ENCODE measurements around the gene ZNF217.
"Not testable (repeated sequence)": the region's sequence is repeated elsewhere in the genome, so short reads cannot be mapped to it uniquely, and the experiment has no call there.

Gene ZNF217

DNA sequence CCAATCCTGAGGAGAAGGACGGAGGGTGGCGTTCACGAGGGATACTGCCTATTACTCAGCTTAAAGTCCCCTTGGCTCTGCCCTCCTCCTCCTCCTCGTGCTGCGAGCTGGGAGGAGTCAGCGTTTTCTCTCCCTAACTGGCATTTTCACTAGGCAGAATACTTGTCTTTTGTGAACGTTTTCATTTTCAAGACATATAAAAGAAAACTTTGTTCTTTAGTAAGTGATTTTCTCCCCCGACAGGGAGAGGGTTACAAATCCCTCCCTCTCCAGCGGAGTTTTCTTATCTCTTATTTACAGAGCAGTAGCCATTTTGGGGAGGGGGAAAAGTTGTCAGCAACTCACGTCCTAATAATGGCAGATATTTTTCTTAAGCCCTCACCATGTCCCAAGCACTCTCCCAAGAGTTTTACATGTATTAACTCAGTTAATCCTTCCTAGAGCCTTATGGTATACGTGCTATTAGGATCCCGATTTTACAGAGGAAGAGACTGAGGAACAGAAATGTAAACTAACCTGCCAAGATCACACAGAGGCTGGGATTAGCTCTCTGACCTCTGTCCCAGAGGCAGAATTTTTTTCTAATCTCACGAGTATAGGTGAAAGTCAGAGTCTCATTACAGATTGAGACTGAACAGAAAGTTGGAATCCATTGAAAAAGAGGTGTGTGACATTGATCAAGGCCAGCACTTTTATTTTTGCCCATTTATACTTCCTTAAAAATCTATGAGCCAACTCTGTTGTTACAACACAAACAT, 30.0 kb upstream of the ZNF217 start:
- peak; percentile 76 for DNase-seq (ENCODE audit: low read depth)
- TF ChIP-seq, protein P1, sequence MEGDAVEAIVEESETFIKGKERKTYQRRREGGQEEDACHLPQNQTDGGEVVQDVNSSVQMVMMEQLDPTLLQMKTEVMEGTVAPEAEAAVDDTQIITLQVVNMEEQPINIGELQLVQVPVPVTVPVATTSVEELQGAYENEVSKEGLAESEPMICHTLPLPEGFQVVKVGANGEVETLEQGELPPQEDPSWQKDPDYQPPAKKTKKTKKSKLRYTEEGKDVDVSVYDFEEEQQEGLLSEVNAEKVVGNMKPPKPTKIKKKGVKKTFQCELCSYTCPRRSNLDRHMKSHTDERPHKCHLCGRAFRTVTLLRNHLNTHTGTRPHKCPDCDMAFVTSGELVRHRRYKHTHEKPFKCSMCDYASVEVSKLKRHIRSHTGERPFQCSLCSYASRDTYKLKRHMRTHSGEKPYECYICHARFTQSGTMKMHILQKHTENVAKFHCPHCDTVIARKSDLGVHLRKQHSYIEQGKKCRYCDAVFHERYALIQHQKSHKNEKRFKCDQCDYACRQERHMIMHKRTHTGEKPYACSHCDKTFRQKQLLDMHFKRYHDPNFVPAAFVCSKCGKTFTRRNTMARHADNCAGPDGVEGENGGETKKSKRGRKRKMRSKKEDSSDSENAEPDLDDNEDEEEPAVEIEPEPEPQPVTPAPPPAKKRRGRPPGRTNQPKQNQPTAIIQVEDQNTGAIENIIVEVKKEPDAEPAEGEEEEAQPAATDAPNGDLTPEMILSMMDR (conservative IDR thresholded peaks at IDR 0.05; ENCODE audit: low read length), result peak; percentile 34
- peak overlapping the region; percentile 36 for H3K4me3 ChIP-seq (ENCODE audit: low read length)

DNA sequence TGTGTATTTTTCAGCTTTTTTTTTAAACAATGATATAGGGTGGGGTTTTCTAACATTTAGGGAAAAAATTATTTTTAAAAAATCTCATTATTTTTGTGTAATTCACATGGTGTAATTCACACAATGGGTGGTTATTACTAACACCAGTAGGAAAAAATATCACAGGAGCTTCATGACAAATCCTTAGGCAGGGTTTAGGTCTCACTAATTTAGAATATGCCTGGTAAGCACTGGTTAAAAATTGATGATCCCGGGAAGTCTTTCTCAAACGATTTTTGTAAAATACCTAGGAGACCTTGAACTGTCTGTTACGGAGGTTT, 29.5 kb upstream of the ZNF217 start:
- DNase-seq (ENCODE audit: low read depth), result no peak
- no peak overlapping the region; the same call in 1 of the 2 replicates for H3K4me3 ChIP-seq (ENCODE audit: low read length)
- TF ChIP-seq, protein P1 (conservative IDR thresholded peaks at IDR 0.05; ENCODE audit: low read length), result no peak

DNA sequence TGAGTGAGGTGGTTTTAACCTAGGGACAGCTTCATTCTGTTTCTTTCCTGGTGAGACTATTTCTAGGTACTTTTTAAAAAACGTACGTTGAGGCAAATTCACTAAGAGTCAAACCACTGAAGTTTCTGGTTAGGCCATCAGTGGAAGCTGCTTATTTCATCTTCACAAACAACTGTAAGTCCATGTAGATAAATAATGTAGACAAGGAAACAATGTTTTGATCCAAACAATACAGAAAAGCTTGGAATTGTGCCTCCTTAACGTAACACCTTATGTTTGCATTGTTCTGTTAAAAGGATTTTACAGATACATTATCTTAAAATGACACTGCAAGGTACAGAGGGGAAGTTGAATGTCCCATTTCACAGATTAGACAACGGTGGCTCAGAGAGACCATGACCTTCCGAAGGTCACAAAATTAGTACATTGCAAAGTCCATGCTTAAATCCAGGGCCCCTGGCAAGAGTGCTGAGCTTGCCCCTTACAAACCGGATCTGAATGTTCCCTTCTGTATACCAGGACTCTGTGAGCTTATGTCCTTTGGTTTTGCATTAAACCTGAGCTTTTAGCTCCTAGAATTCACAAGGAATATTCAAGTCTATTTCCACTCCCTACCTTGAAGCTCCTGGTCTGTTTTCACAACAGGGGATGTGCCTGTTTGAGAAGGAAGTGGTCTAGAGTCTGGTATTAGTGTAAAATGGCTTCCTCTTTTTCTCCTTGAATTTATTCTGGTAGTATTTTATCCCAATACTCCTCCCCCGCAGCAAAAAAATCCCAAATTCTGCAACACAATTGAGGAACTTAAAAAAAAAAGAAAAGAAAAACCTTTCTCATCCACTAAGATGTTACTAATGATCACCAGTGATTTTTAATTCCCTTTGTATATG, 28.9 kb upstream of the ZNF217 start:
- TF ChIP-seq, protein P1 (conservative IDR thresholded peaks at IDR 0.05; ENCODE audit: low read length), result no peak
- peak; percentile 22 for DNase-seq (ENCODE audit: low read depth)
- no peak overlapping the region for H3K4me3 ChIP-seq (ENCODE audit: low read length)

DNA sequence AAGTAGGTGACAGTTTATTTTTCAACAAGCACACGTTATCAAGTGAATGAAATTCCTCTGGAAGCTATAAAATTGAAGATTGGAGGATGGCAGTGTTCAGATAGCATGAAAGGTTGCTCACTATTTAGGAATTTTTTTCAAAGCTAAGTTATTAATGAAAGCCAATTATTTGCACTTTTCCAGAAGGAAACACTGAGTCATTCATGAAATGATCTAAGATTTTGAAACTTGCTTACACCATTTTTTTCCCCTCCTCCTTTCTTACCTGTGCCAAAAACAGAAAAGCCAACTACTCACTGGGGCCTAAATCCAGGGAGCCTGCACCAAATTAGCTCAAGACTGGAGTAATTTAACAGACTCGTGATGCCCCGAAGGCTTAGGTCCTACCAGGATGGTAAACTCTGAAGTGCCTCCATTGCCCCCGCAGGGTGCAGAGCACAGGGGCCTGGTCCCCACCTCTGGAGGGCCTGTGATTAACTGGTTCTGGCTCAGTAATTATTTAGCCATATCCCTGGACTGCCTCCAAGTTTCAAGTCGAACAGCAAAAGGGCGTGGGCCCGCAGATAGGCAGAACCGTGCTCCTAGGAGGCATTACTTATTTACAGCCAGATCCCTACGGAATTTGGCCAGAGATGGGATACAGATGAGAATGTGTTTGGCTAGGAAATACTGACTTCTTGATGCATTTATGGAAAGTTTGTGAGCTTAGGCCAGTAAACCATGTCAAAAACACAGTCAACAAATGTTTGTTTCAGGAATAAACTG, 28.0 kb upstream of the ZNF217 start:
- DNase-seq (ENCODE audit: low read depth), result peak; percentile 97
- H3K4me3 ChIP-seq (ENCODE audit: low read length), result no peak overlapping the region
- TF ChIP-seq, protein P1 (conservative IDR thresholded peaks at IDR 0.05; ENCODE audit: low read length), result no peak

DNA sequence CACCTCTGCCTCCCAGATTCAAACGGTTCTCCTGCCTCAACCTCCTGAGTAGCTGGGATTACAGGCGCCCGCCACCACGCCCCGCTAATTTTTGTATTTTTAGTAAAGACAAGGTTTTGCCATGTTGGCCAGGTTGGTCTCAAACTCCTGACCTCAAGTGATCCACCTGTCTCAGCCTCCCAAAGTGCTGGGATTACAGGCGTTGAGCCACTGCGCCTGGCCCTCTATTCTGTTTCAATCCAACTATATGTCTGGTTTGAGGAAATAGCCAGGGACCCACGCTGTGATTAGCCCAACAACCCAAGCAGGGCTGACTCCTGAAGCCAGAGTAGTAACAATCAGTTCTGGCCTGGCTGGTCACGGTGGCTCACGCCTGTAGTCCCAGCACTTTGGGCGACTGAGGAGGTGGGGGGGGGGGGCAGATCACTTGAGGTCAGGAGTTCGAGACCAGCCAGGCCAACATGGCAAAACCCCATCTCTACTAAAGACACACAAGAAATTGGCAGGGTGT, 24.9 kb upstream of the ZNF217 start:
- not testable (repeated sequence) for H3K4me3 ChIP-seq (ENCODE audit: low read length); DNase-seq (ENCODE audit: low read depth)

DNA sequence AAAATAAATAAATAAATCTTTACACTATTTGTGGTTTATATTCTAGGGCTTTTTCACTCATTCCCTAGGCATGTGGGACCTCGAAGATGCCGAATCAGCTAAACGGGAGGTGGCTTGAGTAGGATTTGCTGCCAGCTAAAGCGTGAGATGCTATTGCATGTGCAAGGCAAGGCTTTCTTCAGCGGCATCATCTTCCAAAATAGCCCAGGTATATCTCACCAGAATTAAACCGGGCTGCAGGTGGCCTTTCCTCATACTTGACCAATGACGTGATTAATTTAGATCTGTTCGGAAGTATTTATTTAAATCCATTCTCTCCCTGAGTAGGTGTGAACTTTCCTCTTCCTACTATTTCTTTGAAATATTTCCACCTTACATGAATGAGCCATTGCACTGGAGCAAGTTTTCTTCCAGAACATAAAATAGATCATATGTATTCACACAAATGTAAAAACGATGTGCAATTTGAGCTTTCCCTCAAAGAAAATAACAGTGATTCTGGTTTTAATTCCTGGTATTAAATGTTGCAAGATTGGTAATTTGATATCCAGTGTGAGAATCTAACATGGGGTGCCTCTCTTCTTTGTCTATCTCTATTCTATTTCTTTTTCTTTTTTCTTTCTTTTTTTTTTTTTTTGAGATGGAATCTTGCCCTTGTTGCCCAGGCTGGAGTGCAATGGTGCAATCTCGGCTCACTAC, 24.3 kb upstream of the ZNF217 start:
- TF ChIP-seq, protein P1 (conservative IDR thresholded peaks at IDR 0.05; ENCODE audit: low read length), result no peak
- H3K4me3 ChIP-seq (ENCODE audit: low read length), result no peak overlapping the region
- DNase-seq (ENCODE audit: low read depth), result no peak

DNA sequence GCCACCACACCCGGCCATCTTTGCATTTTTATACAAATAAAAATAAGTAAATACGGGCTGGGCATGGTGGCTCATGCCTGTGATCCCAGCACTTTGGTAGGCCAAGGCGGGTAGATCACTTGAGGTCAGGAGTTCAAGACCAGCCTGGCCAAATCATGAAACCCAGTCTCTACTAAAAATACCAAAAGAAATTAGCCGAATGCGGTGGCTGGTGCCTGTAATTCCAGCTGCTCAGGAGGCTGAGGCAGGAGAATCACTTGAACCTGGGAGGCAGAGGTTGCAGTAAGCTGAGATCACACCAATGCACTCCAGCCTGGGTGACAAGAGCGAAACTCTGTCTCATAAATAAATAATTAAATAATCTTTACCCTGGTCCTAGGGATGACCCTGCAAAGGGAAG, 22.9 kb upstream of the ZNF217 start:
- not testable (repeated sequence) for DNase-seq (ENCODE audit: low read depth); H3K4me3 ChIP-seq (ENCODE audit: low read length)

Data from AG10803 (cell line).